ENCODE results near the gene AP1S3. TPM values are rescaled to one million over a fixed set of nuclear protein-coding genes. Genes with fewer than 3 reads are reported as not detected.

AP1S3 gene
- total and polyA plus RNA-seq, 10 donors, result 2.4 to 16.0 (median 10.5) TPM

DNA sequence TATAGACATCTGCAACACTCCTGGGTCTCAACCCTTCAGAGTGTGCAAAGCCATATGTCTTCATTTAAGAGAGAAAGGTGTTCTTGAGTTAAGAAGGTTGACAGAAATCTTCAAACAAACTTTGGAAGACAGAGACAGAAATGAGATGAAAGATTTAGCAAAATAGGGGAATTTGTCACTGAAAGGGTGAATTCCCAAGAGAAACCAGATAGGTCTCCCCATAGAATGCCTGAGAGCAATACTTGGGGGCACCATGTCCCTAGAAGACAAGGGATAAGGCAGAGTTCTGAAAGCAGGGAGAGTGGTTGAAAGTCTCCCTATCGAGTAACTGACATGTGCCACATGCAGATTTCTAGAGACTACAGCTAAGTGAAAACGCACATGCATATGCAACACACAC, 50.0 kb downstream of the AP1S3 start:
- 83 to 96% (median 86%) methylated on average over 2 of the region's 2 CpGs for WGBS, 5 donors
- Histone ChIP-seq H3K4me1 (peaks cover 0 to 16% (median 2%) of the 10 kb centered on the region in 6 donors), H3K27me3 (replicated peaks in 1 of 7) (no peaks in the 10 kb centered on the region), H3K9me3 (peaks cover 0 to 7% (median 2%) of the 10 kb centered on the region in 8 donors), H3K36me3 (peaks cover 0 to 6% (median 0%) of the 10 kb centered on the region in 6 donors), H3K4me3 (no peak overlapping the region), H3K27ac (peak overlapping the region in 3 of 8 donors; percentile 46 to 61 (median 56))
- TF ChIP-seq POLR2A (IDR thresholded peaks at IDR 0.05) (no peak), POLR2AphosphoS5 (IDR thresholded peaks at IDR 0.05) (no peak)
- TF ChIP-seq, protein P1, sequence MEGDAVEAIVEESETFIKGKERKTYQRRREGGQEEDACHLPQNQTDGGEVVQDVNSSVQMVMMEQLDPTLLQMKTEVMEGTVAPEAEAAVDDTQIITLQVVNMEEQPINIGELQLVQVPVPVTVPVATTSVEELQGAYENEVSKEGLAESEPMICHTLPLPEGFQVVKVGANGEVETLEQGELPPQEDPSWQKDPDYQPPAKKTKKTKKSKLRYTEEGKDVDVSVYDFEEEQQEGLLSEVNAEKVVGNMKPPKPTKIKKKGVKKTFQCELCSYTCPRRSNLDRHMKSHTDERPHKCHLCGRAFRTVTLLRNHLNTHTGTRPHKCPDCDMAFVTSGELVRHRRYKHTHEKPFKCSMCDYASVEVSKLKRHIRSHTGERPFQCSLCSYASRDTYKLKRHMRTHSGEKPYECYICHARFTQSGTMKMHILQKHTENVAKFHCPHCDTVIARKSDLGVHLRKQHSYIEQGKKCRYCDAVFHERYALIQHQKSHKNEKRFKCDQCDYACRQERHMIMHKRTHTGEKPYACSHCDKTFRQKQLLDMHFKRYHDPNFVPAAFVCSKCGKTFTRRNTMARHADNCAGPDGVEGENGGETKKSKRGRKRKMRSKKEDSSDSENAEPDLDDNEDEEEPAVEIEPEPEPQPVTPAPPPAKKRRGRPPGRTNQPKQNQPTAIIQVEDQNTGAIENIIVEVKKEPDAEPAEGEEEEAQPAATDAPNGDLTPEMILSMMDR (IDR thresholded peaks at IDR 0.05 in 8 of 11, conservative IDR thresholded peaks at IDR 0.05 in 3 of 11), result no peak
- intact Hi-C loops (cut with DNase I; ENCODE audit: low total_unique reads), result loop anchor here (10.0 kb wide), 1 partner anchor 93 kb away; no protein-coding TSS in a partner anchor
- no peak for DNase-seq

DNA sequence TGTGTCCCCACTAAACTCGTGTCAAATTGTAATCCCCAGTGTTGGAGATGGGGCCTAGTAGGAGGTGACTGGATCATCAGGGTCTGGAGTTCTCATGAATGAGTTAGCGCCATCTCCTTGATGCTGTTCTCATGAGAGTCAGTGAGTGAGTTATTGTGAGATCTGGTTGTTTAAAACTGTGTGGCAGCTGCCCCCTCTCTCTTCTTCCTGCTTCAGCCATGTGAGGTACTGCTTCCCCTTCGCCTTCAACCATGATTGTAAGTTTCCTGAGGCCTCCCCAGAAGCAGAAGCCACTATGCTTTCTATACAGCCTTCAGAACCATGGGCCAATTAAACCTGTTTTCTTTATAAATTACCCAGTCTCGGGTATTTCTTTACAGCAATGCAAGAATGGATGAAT, 50.4 kb downstream of the AP1S3 start:
- TF ChIP-seq POLR2AphosphoS5 (IDR thresholded peaks at IDR 0.05) (no peak), POLR2A (IDR thresholded peaks at IDR 0.05) (no peak)
- TF ChIP-seq, protein P1 (IDR thresholded peaks at IDR 0.05 in 8 of 11, conservative IDR thresholded peaks at IDR 0.05 in 3 of 11), result no peak
- peaks cover 0 to 3% (median 0%) of the 10 kb centered on the region in 8 donors for H3K9me3 ChIP-seq
- H3K27me3 ChIP-seq (replicated peaks in 1 of 7), result no peaks in the 10 kb centered on the region
- peaks cover 0 to 16% (median 2%) of the 10 kb centered on the region in 6 donors for H3K4me1 ChIP-seq
- intact Hi-C loops (cut with DNase I; ENCODE audit: low total_unique reads), result loop anchor here (10.0 kb wide), 1 partner anchor 92 kb away; no protein-coding TSS in a partner anchor
- peaks cover 0 to 6% (median 0%) of the 10 kb centered on the region in 6 donors for H3K36me3 ChIP-seq
- no peak for DNase-seq
- 66 to 83% (median 81%) methylated on average over 4 of the region's 4 CpGs for WGBS, 5 donors
- H3K4me3 ChIP-seq, result no peak overlapping the region
- peak overlapping the region in 4 of 8 donors; percentile 46 to 61 (median 54) for H3K27ac ChIP-seq

DNA sequence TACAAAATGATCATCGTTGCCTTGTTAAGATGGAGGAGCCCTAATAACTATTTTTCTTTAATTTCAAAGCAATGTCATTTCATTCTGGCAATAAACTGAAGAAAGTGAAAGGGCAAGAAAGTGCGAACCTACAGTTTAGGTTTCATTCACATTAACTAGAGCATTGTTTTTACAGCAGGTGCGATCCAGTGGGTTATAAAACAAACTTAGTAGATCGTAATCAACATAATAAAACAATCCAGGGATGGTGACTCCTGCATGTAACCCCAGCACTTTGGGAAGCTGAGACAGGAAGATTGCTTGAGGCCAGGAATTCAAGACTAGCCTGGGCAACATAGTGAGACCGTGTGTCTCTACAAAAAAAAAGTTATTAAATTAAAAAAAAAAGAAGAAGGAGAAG, 51.1 kb downstream of the AP1S3 start:
- DNase-seq, result no peak
- TF ChIP-seq POLR2AphosphoS5 (IDR thresholded peaks at IDR 0.05) (no peak), POLR2A (IDR thresholded peaks at IDR 0.05) (no peak)
- TF ChIP-seq, protein P1 (IDR thresholded peaks at IDR 0.05 in 8 of 11, conservative IDR thresholded peaks at IDR 0.05 in 3 of 11), result no peak
- peaks cover 0 to 16% (median 2%) of the 10 kb centered on the region in 6 donors for H3K4me1 ChIP-seq
- no peak overlapping the region for H3K4me3 ChIP-seq
- no peaks in the 10 kb centered on the region for H3K27me3 ChIP-seq (replicated peaks in 1 of 7)
- H3K36me3 ChIP-seq, result peaks cover 0 to 6% (median 0%) of the 10 kb centered on the region in 6 donors
- H3K9me3 ChIP-seq, result no peaks in the 10 kb centered on the region
- 92 to 97% (median 93%) methylated on average over 5 of the region's 5 CpGs for WGBS, 5 donors
- intact Hi-C loops (cut with DNase I; ENCODE audit: low total_unique reads), result loop anchor here (10.0 kb wide), 1 partner anchor 91 kb away; no protein-coding TSS in a partner anchor
- peak overlapping the region in 4 of 8 donors; percentile 46 to 61 (median 54) for H3K27ac ChIP-seq

DNA sequence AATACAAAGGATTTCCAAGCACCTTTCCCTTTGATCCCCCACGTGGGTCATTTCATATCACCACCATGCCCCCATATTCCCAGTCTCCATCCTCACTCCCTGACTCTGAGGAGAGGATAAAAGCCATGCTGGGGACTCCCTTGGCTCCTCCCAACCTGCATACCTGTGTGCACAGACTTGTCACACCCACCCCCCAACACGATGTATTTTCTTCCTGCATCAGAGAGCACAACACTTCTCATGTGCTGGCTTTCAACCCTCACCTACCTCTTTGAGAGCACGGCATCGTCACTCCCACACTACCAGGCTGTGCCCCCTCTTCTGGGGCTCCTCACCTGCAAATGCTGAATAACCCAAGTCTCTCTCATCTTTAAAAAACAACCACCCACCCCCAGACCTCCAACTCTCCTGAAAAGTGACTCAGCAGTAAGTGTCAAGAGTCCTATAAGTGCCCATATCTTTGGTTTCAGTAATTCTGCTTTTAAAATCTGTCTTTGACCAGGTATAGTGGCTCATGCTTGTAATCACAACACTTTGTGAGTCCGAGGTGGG, 53.1 kb downstream of the AP1S3 start:
- Histone ChIP-seq H3K9me3 (no peaks in the 10 kb centered on the region), H3K36me3 (peaks cover 0 to 6% (median 0%) of the 10 kb centered on the region in 6 donors), H3K4me3 (no peak overlapping the region), H3K27me3 (replicated peaks in 1 of 7) (no peaks in the 10 kb centered on the region), H3K27ac (no peak overlapping the region), H3K4me1 (peaks cover 0 to 16% (median 2%) of the 10 kb centered on the region in 6 donors)
- intact Hi-C loops (cut with DNase I; ENCODE audit: low total_unique reads), result loop anchor here (10.0 kb wide), 1 partner anchor 89 kb away; no protein-coding TSS in a partner anchor
- TF ChIP-seq, protein P1 (IDR thresholded peaks at IDR 0.05 in 8 of 11, conservative IDR thresholded peaks at IDR 0.05 in 3 of 11), result no peak
- TF ChIP-seq POLR2A (IDR thresholded peaks at IDR 0.05) (no peak), POLR2AphosphoS5 (IDR thresholded peaks at IDR 0.05) (no peak)
- DNase-seq, result no peak
- WGBS, 5 donors, result 83 to 92% (median 91%) methylated on average over 5 of the region's 5 CpGs
